ENCODE results near the gene COL8A1. TPM values are rescaled to one million over a fixed set of nuclear protein-coding genes. Genes with fewer than 3 reads are reported as not detected.

Gene COL8A1
- total and polyA plus RNA-seq, 9 of the 15 experiments (the other 6 are each of a cell fraction or from before 2014, with no cell fraction given) = 0.07 TPM; not detected in 8

DNA sequence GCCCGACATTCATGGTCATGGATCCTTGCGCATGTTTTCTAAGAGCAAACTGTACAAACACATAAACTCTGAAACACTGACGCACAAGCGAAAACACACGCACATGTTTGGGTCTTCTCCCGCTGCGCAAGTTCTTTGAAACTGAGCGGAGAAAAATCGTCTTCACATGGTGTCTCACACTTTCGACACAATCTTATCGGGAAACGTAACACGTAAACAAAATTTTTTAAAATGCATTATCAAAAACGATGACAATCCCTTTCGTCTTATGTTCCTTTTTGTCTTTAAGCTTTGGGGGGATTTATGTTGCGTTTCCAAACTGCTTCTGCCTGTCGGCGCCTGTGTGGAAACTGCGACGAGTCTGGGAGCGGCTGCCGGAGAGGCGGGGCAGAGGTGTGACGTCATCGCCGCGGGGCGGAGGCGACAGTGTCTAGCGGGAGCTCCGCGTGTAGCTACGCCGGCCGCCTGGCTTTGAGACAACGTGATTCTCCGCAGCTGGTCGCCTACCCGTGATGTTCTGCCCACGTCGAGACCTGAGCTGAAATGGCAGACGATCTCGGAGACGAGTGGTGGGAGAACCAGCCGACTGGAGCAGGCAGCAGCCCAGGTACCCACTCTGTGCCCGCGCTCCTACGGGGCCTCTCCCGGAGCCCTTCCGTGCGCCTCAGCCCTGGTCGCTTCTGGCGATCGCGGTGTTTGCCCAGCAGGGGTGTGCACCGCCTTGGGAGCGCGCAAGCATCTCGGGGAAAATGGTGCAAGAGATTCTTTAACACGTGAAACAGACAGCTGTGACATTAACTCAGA, 179.2 kb downstream of the COL8A1 start, which contains the start of gene CMSS1 (continued):
- TF ChIP-seq, protein P1, sequence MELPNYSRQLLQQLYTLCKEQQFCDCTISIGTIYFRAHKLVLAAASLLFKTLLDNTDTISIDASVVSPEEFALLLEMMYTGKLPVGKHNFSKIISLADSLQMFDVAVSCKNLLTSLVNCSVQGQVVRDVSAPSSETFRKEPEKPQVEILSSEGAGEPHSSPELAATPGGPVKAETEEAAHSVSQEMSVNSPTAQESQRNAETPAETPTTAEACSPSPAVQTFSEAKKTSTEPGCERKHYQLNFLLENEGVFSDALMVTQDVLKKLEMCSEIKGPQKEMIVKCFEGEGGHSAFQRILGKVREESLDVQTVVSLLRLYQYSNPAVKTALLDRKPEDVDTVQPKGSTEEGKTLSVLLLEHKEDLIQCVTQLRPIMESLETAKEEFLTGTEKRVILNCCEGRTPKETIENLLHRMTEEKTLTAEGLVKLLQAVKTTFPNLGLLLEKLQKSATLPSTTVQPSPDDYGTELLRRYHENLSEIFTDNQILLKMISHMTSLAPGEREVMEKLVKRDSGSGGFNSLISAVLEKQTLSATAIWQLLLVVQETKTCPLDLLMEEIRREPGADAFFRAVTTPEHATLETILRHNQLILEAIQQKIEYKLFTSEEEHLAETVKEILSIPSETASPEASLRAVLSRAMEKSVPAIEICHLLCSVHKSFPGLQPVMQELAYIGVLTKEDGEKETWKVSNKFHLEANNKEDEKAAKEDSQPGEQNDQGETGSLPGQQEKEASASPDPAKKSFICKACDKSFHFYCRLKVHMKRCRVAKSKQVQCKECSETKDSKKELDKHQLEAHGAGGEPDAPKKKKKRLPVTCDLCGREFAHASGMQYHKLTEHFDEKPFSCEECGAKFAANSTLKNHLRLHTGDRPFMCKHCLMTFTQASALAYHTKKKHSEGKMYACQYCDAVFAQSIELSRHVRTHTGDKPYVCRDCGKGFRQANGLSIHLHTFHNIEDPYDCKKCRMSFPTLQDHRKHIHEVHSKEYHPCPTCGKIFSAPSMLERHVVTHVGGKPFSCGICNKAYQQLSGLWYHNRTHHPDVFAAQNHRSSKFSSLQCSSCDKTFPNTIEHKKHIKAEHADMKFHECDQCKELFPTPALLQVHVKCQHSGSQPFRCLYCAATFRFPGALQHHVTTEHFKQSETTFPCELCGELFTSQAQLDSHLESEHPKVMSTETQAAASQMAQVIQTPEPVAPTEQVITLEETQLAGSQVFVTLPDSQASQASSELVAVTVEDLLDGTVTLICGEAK (IDR thresholded peaks at IDR 0.05) = peak; percentile 70
- TF ChIP-seq, protein P1 (CRISPR knock-in tag; IDR thresholded peaks at IDR 0.05) = no peak
- TF ChIP-seq HDGF (IDR thresholded peaks at IDR 0.05) = no peak
- peak; percentile 98 for TF ChIP-seq EP300 (IDR thresholded peaks at IDR 0.05; ENCODE audit: low read length)
- no peak for TF ChIP-seq KDM2B (CRISPR knock-in tag; IDR thresholded peaks at IDR 0.05)
- no peak for TF ChIP-seq THRAP3 (IDR thresholded peaks at IDR 0.05; ENCODE audit: borderline replicate concordance)
- TF ChIP-seq, protein P2, sequence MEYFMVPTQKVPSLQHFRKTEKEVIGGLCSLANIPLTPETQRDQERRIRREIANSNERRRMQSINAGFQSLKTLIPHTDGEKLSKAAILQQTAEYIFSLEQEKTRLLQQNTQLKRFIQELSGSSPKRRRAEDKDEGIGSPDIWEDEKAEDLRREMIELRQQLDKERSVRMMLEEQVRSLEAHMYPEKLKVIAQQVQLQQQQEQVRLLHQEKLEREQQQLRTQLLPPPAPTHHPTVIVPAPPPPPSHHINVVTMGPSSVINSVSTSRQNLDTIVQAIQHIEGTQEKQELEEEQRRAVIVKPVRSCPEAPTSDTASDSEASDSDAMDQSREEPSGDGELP (CRISPR knock-in tag; IDR thresholded peaks at IDR 0.05; ENCODE audit: borderline replicate concordance) = peak; percentile 91
- TF ChIP-seq PML (IDR thresholded peaks at IDR 0.05; ENCODE audit: low read length) = peak; percentile 56; the same call in 1 of the 2 replicates
- peak; percentile 64; the same call in 1 of the 2 replicates for TF ChIP-seq FOSL1 (tag; conservative IDR thresholded peaks at IDR 0.05)
- peak; percentile 78; the same call in 1 of the 2 replicates for TF ChIP-seq NFATC3 (IDR thresholded peaks at IDR 0.05)
- peak; percentile 52; the same call in 1 of the 2 replicates for TF ChIP-seq KLF13 (tag; IDR thresholded peaks at IDR 0.05; ENCODE audit: borderline replicate concordance, low read depth)
- peak; percentile 54 for TF ChIP-seq POLR2B (IDR thresholded peaks at IDR 0.05; ENCODE audit: low read depth, partially characterized antibody)
- TF ChIP-seq ZNF282 (CRISPR knock-in tag; IDR thresholded peaks at IDR 0.05) = no peak
- TF ChIP-seq, protein P3, sequence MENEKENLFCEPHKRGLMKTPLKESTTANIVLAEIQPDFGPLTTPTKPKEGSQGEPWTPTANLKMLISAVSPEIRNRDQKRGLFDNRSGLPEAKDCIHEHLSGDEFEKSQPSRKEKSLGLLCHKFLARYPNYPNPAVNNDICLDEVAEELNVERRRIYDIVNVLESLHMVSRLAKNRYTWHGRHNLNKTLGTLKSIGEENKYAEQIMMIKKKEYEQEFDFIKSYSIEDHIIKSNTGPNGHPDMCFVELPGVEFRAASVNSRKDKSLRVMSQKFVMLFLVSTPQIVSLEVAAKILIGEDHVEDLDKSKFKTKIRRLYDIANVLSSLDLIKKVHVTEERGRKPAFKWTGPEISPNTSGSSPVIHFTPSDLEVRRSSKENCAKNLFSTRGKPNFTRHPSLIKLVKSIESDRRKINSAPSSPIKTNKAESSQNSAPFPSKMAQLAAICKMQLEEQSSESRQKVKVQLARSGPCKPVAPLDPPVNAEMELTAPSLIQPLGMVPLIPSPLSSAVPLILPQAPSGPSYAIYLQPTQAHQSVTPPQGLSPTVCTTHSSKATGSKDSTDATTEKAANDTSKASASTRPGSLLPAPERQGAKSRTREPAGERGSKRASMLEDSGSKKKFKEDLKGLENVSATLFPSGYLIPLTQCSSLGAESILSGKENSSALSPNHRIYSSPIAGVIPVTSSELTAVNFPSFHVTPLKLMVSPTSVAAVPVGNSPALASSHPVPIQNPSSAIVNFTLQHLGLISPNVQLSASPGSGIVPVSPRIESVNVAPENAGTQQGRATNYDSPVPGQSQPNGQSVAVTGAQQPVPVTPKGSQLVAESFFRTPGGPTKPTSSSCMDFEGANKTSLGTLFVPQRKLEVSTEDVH (IDR thresholded peaks at IDR 0.05; ENCODE audit: low read depth, partially characterized antibody) = peak; percentile 42
- peak; percentile 39 for TF ChIP-seq NCOR1 (IDR thresholded peaks at IDR 0.05)
